Measurements from ENCODE around the gene ZNF280B.
A peak's percentile ranks its signal among the peaks of the same experiment; 100 is the strongest.
"Not testable (repeated sequence)": the region's sequence is repeated elsewhere in the genome, so short reads cannot be mapped to it uniquely, and the experiment has no call there.

The ZNF280B gene

GRCh38 chr22:22507743-22508273 lies 734 bp downstream of the ZNF280B start:
- DNase-seq (ENCODE audit: low read depth), result peak; percentile 14
- peak overlapping the region; percentile 70 for H3K4me3 ChIP-seq (ENCODE audit: low read depth, low read length)
- TF ChIP-seq POLR2A (IDR thresholded peaks at IDR 0.05; ENCODE audit: extremely low read depth, insufficient read length), result no peak
- TF ChIP-seq MAX (IDR thresholded peaks at IDR 0.05; ENCODE audit: low read depth, low read length), result no peak
- no peak for TF ChIP-seq CTCF (IDR thresholded peaks at IDR 0.05; ENCODE audit: low read depth, low read length)
- TF ChIP-seq MYC (IDR thresholded peaks at IDR 0.05; ENCODE audit: low read depth, low read length), result no peak

- no peak for TF ChIP-seq MYC (IDR thresholded peaks at IDR 0.05; ENCODE audit: low read depth, low read length)
- TF ChIP-seq POLR2A (IDR thresholded peaks at IDR 0.05; ENCODE audit: extremely low read depth, insufficient read length), result no peak
- TF ChIP-seq CTCF (IDR thresholded peaks at IDR 0.05; ENCODE audit: low read depth, low read length), result no peak
- no peak for TF ChIP-seq MAX (IDR thresholded peaks at IDR 0.05; ENCODE audit: low read depth, low read length)
- no peak for DNase-seq (ENCODE audit: low read depth)
- H3K4me3 ChIP-seq (ENCODE audit: low read depth, low read length), result no peak overlapping the region
Observed at GRCh38 chr22:22506736-22507135, 1.8 kb downstream of the ZNF280B start.

- no peak for DNase-seq (ENCODE audit: low read depth)
- TF ChIP-seq MYC (IDR thresholded peaks at IDR 0.05; ENCODE audit: low read depth, low read length), result no peak
- no peak for TF ChIP-seq POLR2A (IDR thresholded peaks at IDR 0.05; ENCODE audit: extremely low read depth, insufficient read length)
- no peak for TF ChIP-seq MAX (IDR thresholded peaks at IDR 0.05; ENCODE audit: low read depth, low read length)
- TF ChIP-seq CTCF (IDR thresholded peaks at IDR 0.05; ENCODE audit: low read depth, low read length), result no peak
Observed at GRCh38 chr22:22498267-22498666, 10.3 kb downstream of the ZNF280B start.

GRCh38 chr22:22491589-22491988 lies 17.0 kb downstream of the ZNF280B start:
- not testable (repeated sequence) for DNase-seq (ENCODE audit: low read depth)

More at GRCh38 chr22:22498267-22498666, 10.3 kb downstream of the ZNF280B start:
- no peak overlapping the region for H3K4me3 ChIP-seq (ENCODE audit: low read depth, low read length)

GRCh38 chr22:22488736-22489135 lies 19.8 kb downstream of the ZNF280B start:
- no peak for DNase-seq (ENCODE audit: low read depth)
- TF ChIP-seq POLR2A (IDR thresholded peaks at IDR 0.05; ENCODE audit: extremely low read depth, insufficient read length) (no peak), MYC (IDR thresholded peaks at IDR 0.05; ENCODE audit: low read depth, low read length) (no peak), CTCF (IDR thresholded peaks at IDR 0.05; ENCODE audit: low read depth, low read length) (no peak), MAX (IDR thresholded peaks at IDR 0.05; ENCODE audit: low read depth, low read length) (no peak)
- H3K4me3 ChIP-seq (ENCODE audit: low read depth, low read length), result no peak overlapping the region

More at GRCh38 chr22:22491589-22491988, 17.0 kb downstream of the ZNF280B start:
- H3K4me3 ChIP-seq (ENCODE audit: low read depth, low read length), result not testable (repeated sequence)

GRCh38 chr22:22487869-22488597 lies 20.5 kb downstream of the ZNF280B start:
- TF ChIP-seq CTCF (IDR thresholded peaks at IDR 0.05; ENCODE audit: low read depth, low read length) (no peak), MYC (IDR thresholded peaks at IDR 0.05; ENCODE audit: low read depth, low read length) (no peak), POLR2A (IDR thresholded peaks at IDR 0.05; ENCODE audit: extremely low read depth, insufficient read length) (no peak), MAX (IDR thresholded peaks at IDR 0.05; ENCODE audit: low read depth, low read length) (no peak)
- H3K4me3 ChIP-seq (ENCODE audit: low read depth, low read length), result no peak overlapping the region
- no peak for DNase-seq (ENCODE audit: low read depth)
